ENCODE results near the gene PIK3C2G. TPM values are rescaled to one million over a fixed set of nuclear protein-coding genes. Genes with fewer than 3 reads are reported as not detected.
"Not testable (repeated sequence)": the region's sequence is repeated elsewhere in the genome, so short reads cannot be mapped to it uniquely, and the experiment has no call there.

The PIK3C2G gene
- total RNA-seq, 1 donor from 2014 or later: not detected

DNA sequence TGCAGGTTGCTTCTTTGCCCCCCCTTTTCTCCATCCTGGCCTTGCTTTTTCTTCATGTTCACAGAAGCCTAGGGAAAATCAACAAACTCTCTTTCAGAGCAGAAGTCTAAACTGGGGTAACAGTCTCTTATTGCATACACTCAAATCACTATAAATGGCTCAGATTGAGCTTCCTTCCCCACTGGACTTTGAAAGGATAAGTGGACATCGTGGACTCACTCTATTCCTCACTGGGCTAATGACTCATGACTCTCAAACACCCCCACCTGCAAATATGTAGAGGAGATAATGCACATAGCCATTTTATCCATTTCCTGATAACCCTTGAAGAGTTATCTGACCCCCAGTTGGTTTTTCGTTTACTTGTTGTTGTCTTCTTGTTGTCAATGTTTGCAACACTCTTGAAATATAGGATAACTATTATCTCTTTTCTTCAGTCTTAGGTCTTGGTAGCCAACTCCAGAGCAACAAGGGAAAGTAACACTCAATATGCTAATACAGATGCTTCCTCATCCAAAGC lies 221.3 kb downstream of the PIK3C2G start:
- no peak for ATAC-seq
- intact Hi-C loops (cut with DNase I): no loop called here
- no peak for DNase-seq (ENCODE audit: missing footprints)

DNA sequence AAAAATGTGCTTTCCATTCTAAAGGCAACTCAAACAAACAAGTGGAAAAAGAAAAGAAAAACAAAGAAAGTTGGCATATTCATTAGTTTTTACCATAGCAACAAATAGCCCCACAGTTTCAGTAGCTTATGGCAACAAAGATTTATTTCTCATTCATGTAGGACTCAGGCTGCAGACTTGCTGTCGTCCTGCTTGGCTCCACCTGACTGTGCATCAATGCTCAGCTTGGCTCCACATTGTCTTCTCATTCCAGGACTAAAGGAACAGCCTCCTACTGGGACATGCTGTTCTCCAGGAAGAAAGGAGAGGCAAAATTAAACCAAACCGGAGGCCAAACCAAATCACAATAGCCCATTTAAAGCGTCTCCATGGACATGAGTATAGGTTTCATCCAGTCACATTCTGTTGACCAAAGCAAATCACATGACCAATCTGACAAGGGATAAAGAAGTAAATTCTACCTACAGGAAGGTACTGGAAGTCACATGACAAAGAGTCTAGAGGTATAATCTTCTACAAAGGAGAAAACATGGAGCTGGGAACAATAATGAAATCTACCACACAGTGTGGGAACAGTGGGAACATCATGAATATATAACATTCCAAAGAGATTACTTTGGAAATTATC lies 222.5 kb downstream of the PIK3C2G start:
- ATAC-seq (no peak), DNase-seq (ENCODE audit: missing footprints) (no peak)
- intact Hi-C loops (cut with DNase I): no loop called here

DNA sequence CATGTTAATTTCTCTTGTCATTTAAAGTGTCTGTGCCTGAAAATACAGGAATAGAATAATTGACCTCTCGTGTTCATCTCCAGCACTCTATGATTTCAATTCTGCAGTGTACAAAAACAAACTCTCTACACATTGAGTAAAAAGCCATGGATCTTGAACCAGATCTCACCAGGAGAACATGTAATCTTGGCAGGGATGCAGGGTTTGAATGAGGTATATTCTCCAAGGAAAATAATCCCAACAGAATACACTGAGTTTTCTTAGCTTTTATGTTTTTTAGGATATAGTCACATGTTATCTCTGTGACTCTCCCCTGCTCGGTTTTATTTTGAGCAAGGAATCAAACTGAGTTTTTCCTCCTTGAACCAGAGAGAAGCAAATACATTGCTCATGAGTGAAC lies 224.7 kb downstream of the PIK3C2G start:
- no peak for ATAC-seq

DNA sequence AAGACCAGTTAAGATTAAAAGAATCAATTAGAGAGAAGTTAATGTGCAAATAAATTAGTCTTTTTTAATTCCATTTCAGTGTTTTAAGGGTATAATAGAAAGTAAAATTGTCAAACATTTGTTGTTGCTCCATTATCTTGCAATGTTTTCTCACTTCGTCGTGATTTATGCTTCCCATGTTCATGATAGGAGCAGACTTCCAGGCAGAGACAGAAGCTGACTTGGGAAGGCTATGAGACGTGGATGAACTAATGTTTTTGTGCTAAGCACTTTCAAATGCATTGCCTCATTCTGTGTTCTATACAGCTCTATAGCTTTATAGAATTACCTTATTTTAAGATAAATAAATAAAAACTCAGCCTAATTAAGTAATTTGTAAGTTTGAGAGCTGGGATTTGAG lies 226.2 kb downstream of the PIK3C2G start:
- DNase-seq (ENCODE audit: missing footprints): no peak
- intact Hi-C loops (cut with DNase I): no loop called here
- ATAC-seq: no peak

More for the DNA sequence above, 224.7 kb downstream of the PIK3C2G start:
- intact Hi-C loops (cut with DNase I): no loop called here
- no peak for DNase-seq (ENCODE audit: missing footprints)

DNA sequence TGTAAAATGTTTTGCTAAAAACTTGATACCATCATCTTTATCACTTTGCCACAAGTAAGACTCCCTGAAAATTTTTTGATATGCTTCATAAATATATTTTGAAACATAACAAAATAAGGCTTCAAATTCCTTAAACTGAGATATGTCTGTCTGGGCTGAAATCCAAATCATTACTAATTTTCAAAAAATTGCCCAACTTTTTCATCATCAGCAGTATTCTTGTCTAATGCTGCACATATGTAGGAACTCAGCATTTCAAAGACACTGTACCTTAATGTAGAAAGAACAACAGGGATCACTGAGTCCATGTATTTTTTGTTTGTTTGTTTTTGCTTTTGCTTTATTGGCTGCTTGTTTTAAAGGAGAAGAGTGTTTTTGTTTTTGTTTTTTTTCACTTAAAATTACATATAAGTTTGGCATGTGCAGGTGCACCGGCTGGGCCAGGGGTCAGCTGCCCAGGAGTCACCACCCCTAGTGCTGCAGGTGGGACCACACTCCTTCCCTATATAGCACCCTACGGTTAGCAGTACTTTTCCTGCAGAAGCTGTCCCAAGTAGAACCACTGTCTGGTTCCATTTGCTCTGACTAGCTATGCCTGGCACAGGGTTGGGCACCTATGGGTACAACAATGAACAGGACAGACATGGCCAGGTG lies 231.2 kb downstream of the PIK3C2G start:
- DNase-seq (ENCODE audit: missing footprints) (no peak), ATAC-seq (no peak)
- intact Hi-C loops (cut with DNase I): no loop called here

DNA sequence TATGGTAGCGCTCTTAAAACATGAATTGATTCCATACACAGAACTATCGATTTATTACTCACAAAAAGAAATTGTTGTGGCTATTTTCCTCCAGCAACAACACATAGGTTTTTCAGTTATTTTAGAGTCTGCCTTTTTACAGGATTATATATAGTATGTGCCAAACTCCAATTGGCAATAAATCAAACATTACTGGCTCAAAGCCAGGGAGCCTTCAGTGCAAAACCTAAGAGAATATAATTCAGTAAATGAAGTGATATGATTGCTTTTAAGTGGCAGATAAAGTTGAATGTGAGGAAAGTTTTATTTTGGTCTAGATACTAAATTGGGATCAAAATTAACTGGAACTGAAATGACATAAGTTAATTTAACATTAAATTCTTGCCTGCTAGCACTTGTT lies 234.8 kb downstream of the PIK3C2G start:
- intact Hi-C loops (cut with DNase I): no loop called here
- DNase-seq (ENCODE audit: missing footprints) (no peak), ATAC-seq (no peak)

DNA sequence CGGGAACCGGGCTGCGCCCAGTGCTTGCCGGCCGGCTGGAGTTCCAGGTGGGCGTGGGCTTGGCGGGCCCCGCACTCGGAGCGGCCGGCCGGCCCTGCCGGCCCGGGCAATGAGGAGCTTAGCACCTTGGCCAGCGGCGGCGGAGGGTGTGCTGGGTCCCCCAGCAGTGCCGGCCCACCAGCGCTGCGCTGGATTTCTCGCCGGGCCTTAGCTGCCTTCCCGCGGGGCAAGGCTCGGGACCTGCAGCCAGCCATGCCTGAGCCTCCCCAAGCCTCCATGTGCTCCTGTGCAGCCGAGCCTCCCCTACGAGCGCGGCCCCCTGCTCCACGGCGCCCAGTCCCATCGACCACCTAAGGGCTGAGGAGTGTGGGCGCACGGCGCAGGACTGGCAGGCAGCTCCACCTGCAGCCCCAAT lies 238.8 kb downstream of the PIK3C2G start:
- DNase-seq (ENCODE audit: missing footprints): peak; percentile 55
- intact Hi-C loops (cut with DNase I); ATAC-seq: not testable (repeated sequence)

DNA sequence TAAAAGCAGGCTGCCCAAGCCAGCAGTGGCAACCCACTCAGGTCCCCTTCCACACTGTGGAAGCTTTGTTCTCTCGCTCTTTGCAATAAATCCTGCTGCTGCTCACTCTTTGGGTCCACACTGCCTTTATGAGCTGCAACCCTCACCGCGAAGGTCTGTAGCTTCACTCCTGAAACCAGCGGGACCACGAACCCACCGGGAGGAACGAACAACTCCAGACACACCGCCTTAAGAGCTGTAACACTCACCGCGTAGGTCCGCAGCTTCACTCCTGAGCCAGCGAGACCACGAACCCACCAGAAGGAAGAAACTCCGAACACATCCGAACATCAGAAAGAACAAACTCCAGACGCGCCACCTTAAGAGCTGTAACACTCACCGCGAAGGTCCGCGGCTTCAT lies 239.4 kb downstream of the PIK3C2G start:
- ATAC-seq; DNase-seq (ENCODE audit: missing footprints); intact Hi-C loops (cut with DNase I): not testable (repeated sequence)

DNA sequence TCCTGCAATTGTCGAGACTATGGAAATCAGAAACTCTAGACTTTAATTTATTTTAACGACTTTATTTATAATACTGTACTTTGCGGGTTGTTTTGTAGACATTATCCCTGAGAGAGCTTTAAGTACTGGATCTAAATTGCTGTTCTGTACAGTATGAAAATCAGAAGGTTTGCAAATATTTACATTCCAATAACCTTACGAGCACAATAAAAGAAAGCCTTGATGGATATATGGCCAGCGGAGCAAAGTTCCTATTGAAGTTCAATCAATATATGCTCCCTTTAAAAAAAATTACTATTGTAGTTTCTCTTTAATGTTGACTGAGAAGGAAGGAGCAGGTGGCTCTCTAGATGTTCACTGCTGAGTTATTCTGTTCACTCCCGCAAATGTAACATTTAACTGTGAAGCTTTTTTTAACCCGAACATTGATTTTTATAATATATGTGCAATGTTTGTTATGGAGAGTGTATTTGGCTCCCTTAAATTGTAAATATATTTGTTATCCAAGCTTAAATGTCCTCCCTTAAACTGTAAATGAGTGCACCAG lies 241.2 kb downstream of the PIK3C2G start:
- intact Hi-C loops (cut with DNase I): no loop called here
- DNase-seq (ENCODE audit: missing footprints) (no peak), ATAC-seq (no peak)

DNA sequence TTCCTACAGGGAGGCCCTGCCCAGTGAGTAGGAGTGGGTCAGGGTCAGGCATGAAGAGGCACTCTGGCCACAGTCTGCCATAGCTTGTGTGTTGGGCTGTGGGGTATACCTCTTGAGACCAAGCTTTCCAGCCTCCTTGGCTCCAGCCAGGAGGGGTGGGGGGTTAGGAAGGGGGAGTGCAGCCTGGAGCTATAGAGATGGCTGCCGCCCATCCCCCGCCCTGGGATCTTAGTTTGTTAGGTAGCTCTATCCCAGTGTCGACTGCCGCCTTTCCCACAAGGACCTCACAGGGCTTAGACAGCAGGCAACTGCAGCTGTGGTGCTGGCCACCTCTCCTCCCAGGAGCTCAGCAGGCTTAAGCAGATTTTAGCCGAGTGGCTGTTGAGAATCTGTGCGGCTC lies 260.1 kb downstream of the PIK3C2G start:
- intact Hi-C loops (cut with DNase I): no loop called here
- no peak for DNase-seq (ENCODE audit: missing footprints)
- ATAC-seq: no peak

DNA sequence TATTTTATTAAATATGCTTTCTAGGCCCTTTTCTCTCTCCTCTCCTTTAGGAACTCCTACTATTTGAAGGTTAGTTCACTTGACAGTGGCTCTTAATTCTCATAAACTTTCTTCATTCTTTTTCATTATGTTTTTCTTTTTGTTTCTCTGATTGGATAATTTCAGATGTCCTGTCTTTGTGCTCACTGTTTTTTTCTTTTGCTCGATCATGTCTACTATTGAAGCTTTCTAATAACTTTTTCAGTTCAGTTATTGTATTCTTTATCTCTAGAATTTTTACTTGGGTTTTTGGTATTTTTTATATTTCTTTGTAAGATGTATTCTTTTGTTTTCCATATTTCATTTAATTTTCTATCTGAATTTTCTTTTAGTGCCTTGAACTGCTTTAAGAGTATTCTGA lies 261.5 kb downstream of the PIK3C2G start:
- ATAC-seq (no peak), DNase-seq (ENCODE audit: missing footprints) (no peak)
- intact Hi-C loops (cut with DNase I): no loop called here

DNA sequence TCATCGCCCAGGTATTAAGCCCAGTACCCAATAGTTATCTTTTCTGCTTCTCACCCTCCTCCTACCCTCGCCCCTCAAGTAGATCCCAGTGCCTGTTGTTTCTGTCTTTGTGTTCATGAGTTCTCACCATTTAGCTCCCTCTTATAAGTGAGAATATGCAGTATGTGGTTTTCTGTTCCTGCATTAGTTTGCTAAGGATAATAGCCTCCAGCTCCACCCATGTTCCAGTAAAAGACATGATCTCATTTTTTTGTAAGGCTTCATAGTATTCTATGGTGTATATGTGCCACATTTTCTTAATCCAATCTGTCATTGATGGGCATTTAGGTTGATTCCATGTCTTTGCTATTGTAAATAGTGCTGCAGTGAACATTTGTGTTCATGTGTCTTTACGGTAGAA lies 281.2 kb downstream of the PIK3C2G start:
- intact Hi-C loops (cut with DNase I); ATAC-seq; DNase-seq (ENCODE audit: missing footprints): not testable (repeated sequence)

DNA sequence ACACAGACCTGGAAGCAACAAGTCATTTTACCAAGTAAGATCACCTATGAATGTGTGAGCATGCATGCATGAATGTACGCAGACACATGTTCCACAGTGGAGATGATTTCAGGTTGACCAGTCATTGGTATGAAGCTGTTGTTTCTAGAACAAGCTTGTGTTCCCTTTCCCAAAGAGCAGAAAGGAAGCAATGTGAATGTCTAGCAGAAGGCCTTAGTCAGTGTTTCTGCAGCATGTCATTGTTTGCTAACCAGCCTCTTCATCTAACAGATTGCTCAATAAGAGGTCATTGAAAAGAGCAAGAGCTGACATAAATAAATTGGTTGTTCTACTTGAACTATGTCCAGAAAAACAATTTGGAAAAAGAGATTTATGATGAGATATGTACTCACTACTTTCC lies 285.1 kb downstream of the PIK3C2G start:
- peak; percentile 16 for ATAC-seq
- intact Hi-C loops (cut with DNase I): no loop called here
- DNase-seq (ENCODE audit: missing footprints): no peak

DNA sequence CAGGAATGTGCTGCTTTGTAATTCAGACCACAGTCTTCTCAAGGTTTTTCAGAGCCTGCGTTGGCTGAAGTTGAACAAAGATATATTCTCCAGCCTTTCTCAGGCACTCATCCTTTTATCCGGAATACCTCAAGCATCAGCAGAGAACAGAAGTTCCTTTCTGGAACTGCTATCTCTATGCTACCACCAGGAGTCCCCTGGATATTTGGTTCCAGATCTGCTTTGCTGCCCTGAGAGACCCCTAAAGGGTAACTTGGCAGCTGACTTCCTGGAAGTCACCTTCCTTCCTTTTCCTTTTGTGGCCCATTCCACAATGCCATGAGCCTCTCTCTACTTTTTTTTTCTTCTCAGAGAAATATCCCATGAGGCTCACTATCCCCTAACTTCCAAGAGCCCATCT lies 288.3 kb downstream of the PIK3C2G start:
- intact Hi-C loops (cut with DNase I): no loop called here
- ATAC-seq (no peak), DNase-seq (ENCODE audit: missing footprints) (no peak)

DNA sequence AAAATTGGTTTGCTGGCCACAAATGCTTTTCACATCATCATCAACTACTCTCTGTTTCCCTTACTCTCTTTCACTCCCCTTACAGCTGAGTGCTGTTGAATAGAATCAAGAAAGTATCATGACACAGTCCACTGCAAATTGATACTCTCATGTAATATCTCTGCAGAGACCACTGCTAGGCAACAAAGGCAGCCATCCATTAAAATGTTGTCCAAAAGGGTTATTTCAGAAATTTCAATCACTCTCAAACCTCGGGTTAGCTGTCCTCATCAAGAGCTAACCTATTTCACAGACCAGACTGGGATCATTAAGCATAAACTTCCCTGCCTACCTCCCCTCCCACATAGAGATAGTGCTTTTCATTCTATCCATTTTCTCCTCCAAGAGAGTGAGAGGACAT lies 289.8 kb downstream of the PIK3C2G start:
- intact Hi-C loops (cut with DNase I): loop anchor here (10.0 kb wide), 1 partner anchor 644 kb away; no protein-coding TSS in a partner anchor
- ATAC-seq: no peak
- DNase-seq (ENCODE audit: missing footprints): no peak

DNA sequence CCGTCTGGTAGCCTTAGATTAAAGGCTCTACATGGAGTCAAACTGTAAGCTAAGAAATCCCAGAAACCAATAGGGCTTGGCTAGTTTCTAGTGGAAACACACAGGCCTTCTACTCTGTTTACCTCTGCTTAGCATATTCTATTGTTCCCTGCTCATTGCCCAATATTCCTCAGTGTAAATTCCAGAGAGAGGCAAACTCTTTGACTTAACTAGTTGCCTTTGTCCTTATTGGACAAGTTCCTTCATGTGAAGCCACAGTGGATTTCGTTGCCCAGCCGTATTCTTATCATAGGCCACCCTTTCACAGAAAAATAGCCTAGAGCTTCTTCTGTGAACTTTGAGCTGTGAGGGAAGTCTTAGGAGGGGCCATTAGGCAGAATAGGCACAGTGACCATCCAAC lies 290.4 kb downstream of the PIK3C2G start:
- DNase-seq (ENCODE audit: missing footprints): no peak
- no peak for ATAC-seq
- intact Hi-C loops (cut with DNase I): loop anchor here (10.0 kb wide), 1 partner anchor 643 kb away; no protein-coding TSS in a partner anchor

DNA sequence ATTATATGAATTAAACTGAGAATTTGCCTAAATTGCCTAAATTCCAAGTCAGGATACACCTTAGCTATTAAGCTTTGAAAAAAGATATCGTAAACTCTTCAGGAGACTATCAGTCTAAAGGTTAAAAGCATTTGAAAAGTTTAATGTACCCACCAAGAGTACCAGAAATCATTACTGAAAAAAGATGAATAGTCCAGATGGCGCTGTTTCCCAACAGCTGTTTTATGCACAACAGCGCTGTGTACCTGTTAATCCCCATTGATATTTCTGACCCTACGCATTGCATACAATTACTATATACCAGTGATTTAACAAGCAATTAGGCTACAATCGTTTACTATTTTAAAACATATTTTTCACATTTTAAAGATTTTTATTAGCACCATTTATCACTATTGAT lies 291.5 kb downstream of the PIK3C2G start:
- intact Hi-C loops (cut with DNase I): loop anchor here (10.0 kb wide), 1 partner anchor 642 kb away; no protein-coding TSS in a partner anchor
- ATAC-seq: no peak

DNA sequence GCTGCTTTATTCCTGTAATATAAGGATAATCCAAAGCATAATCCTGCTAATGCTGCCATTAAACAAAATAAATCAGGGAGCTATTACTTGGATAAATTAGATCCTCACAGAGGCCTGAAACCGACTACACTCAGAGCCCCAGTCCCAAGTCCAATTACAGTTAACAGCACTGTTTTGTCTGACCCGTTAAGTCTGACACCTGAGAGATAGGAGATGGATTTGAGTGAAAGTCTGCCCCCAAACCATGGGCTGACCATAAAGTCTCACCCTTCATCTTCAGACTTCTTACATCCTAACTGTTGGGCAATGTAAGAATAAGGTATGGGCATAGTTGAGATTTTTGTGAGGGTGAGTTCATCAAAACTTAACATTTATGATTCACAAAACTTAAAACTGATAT lies 294.8 kb downstream of the PIK3C2G start:
- ATAC-seq (no peak), DNase-seq (ENCODE audit: missing footprints) (no peak)
- intact Hi-C loops (cut with DNase I): loop anchor here (10.0 kb wide), 1 partner anchor 639 kb away; no protein-coding TSS in a partner anchor

More for the DNA sequence above, 291.5 kb downstream of the PIK3C2G start:
- DNase-seq (ENCODE audit: missing footprints): no peak

DNA sequence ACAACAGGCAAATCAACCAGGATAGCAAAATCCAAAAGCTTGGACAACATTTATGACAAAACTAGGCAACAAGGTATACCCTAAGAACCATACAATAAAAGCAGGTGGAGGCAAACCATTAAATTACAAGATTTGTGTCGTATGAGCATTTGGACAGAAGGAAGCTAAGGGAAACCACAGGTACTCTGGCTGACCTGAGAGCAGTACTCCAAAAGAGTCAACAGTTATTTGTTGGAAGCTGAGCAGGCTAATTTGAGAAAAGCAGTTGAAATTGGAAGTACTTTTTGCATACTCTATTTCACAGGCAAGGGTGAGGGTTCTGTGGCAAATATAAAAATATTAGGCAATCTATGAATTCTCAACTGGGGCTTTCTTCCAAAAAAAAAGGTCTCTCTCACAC lies 297.9 kb downstream of the PIK3C2G start:
- intact Hi-C loops (cut with DNase I): loop anchor here (10.0 kb wide), 1 partner anchor 636 kb away; no protein-coding TSS in a partner anchor
- no peak for DNase-seq (ENCODE audit: missing footprints)
- no peak for ATAC-seq

DNA sequence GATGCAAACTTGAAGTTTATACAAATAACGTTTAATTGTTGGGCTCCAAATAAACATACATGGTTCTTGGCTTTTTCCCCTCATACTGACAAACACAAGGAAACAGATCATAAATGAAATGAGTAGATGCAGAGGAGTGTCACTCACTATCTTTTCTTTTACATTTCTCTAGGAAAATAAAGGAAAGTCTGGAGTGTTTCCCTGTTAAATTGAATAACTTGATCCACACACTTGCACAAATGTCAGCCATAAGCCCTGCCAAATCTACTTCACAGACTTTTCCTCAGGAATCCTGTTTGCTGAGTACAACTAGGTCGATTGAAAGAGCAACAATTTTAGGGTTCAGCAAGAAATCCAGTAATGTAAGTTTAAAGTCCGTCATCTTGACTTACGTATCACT lies 301.2 kb downstream of the PIK3C2G start:
- no peak for ATAC-seq
- no peak for DNase-seq (ENCODE audit: missing footprints)
- intact Hi-C loops (cut with DNase I): no loop called here
